ENCODE results near the gene FADS2. TPM values are rescaled to one million over a fixed set of nuclear protein-coding genes. Genes with fewer than 3 reads are reported as not detected.
A peak's percentile ranks its signal among the peaks of the same experiment; 100 is the strongest.

The FADS2 gene
- total and polyA plus RNA-seq, 2 of the 13 experiments (the other 11 are each of a cell fraction or from before 2014, with no cell fraction given) = 90.1 to 124 TPM

GRCh38 chr11:61891331-61892084 lies 63.4 kb downstream of the FADS2 start, which contains the start of gene FADS3 (continued):
- TF ChIP-seq, protein P1, sequence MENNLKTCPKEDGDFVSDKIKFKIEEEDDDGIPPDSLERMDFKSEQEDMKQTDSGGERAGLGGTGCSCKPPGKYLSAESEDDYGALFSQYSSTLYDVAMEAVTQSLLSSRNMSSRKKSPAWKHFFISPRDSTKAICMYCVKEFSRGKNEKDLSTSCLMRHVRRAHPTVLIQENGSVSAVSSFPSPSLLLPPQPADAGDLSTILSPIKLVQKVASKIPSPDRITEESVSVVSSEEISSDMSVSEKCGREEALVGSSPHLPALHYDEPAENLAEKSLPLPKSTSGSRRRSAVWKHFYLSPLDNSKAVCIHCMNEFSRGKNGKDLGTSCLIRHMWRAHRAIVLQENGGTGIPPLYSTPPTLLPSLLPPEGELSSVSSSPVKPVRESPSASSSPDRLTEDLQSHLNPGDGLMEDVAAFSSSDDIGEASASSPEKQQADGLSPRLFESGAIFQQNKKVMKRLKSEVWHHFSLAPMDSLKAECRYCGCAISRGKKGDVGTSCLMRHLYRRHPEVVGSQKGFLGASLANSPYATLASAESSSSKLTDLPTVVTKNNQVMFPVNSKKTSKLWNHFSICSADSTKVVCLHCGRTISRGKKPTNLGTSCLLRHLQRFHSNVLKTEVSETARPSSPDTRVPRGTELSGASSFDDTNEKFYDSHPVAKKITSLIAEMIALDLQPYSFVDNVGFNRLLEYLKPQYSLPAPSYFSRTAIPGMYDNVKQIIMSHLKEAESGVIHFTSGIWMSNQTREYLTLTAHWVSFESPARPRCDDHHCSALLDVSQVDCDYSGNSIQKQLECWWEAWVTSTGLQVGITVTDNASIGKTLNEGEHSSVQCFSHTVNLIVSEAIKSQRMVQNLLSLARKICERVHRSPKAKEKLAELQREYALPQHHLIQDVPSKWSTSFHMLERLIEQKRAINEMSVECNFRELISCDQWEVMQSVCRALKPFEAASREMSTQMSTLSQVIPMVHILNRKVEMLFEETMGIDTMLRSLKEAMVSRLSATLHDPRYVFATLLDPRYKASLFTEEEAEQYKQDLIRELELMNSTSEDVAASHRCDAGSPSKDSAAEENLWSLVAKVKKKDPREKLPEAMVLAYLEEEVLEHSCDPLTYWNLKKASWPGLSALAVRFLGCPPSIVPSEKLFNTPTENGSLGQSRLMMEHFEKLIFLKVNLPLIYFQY (CRISPR knock-in tag; IDR thresholded peaks at IDR 0.05; ENCODE audit: borderline replicate concordance) = no peak
- peak; percentile 58; the same call in 1 of the 2 replicates for TF ChIP-seq ZNF724P (CRISPR knock-in tag; IDR thresholded peaks at IDR 0.05; ENCODE audit: borderline replicate concordance)
- TF ChIP-seq, protein P2, sequence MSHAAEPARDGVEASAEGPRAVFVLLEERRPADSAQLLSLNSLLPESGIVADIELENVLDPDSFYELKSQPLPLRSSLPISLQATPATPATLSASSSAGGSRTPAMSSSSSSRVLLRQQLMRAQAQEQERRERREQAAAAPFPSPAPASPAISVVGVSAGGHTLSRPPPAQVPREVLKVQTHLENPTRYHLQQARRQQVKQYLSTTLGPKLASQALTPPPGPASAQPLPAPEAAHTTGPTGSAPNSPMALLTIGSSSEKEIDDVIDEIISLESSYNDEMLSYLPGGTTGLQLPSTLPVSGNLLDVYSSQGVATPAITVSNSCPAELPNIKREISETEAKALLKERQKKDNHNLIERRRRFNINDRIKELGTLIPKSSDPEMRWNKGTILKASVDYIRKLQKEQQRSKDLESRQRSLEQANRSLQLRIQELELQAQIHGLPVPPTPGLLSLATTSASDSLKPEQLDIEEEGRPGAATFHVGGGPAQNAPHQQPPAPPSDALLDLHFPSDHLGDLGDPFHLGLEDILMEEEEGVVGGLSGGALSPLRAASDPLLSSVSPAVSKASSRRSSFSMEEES (CRISPR knock-in tag; IDR thresholded peaks at IDR 0.05) = no peak
- no peak for TF ChIP-seq IRX3 (CRISPR knock-in tag; IDR thresholded peaks at IDR 0.05; ENCODE audit: borderline replicate concordance, low read depth)
- no peak for TF ChIP-seq ZSCAN9 (CRISPR knock-in tag; IDR thresholded peaks at IDR 0.05; ENCODE audit: borderline replicate concordance)
- no peak for TF ChIP-seq ZNF572 (CRISPR knock-in tag; IDR thresholded peaks at IDR 0.05)
- TF ChIP-seq, protein P3, sequence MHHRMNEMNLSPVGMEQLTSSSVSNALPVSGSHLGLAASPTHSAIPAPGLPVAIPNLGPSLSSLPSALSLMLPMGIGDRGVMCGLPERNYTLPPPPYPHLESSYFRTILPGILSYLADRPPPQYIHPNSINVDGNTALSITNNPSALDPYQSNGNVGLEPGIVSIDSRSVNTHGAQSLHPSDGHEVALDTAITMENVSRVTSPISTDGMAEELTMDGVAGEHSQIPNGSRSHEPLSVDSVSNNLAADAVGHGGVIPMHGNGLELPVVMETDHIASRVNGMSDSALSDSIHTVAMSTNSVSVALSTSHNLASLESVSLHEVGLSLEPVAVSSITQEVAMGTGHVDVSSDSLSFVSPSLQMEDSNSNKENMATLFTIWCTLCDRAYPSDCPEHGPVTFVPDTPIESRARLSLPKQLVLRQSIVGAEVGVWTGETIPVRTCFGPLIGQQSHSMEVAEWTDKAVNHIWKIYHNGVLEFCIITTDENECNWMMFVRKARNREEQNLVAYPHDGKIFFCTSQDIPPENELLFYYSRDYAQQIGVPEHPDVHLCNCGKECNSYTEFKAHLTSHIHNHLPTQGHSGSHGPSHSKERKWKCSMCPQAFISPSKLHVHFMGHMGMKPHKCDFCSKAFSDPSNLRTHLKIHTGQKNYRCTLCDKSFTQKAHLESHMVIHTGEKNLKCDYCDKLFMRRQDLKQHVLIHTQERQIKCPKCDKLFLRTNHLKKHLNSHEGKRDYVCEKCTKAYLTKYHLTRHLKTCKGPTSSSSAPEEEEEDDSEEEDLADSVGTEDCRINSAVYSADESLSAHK (CRISPR knock-in tag; IDR thresholded peaks at IDR 0.05; ENCODE audit: borderline replicate concordance) = no peak
- no peak for TF ChIP-seq TBL1XR1 (IDR thresholded peaks at IDR 0.05; ENCODE audit: borderline replicate concordance, low read length, partially characterized antibody)
- TF ChIP-seq ZNF136 (CRISPR knock-in tag; IDR thresholded peaks at IDR 0.05; ENCODE audit: low read depth) = no peak
- TF ChIP-seq ZNF598 (CRISPR knock-in tag; IDR thresholded peaks at IDR 0.05; ENCODE audit: borderline replicate concordance) = 0 out of 2 replicates have a peak, but pooled peaks have one; percentile 18
- TF ChIP-seq GATAD2A (CRISPR knock-in tag; IDR thresholded peaks at IDR 0.05) = no peak; the same call in 1 of the 2 replicates
- TF ChIP-seq TEAD2 (CRISPR knock-in tag; IDR thresholded peaks at IDR 0.05) = no peak
- TF ChIP-seq ISL2 (CRISPR knock-in tag; IDR thresholded peaks at IDR 0.05) = no peak
- no peak for TF ChIP-seq LRRFIP1 (CRISPR knock-in tag; conservative IDR thresholded peaks at IDR 0.05)
- TF ChIP-seq, protein P4, sequence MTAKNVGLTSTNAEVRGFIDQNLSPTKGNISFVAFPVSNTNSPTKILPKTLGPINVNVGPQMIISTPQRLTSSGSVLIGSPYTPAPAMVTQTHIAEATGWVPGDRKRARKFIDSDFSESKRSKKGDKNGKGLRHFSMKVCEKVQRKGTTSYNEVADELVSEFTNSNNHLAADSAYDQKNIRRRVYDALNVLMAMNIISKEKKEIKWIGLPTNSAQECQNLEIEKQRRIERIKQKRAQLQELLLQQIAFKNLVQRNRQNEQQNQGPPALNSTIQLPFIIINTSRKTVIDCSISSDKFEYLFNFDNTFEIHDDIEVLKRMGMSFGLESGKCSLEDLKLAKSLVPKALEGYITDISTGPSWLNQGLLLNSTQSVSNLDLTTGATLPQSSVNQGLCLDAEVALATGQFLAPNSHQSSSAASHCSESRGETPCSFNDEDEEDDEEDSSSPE (CRISPR knock-in tag; IDR thresholded peaks at IDR 0.05) = 0 out of 2 replicates have a peak, but pooled peaks have one; percentile 17
- TF ChIP-seq REL (CRISPR knock-in tag; conservative IDR thresholded peaks at IDR 0.05) = 0 out of 2 replicates have a peak, but pooled peaks have one; percentile 56
- no peak for TF ChIP-seq TAF15 (IDR thresholded peaks at IDR 0.05; ENCODE audit: low read depth, low read length, poor library complexity, severe bottlenecking)

Measured in HepG2 (cell line).